Measurements from ENCODE around the gene ERBB2.
"Not testable (repeated sequence)": the region's sequence is repeated elsewhere in the genome, so short reads cannot be mapped to it uniquely, and the experiment has no call there.

The ERBB2 gene

GRCh38 chr17:39677542-39678339, 22.1 kb upstream of the ERBB2 start:
- in situ Hi-C loops (cut with HindIII; ENCODE audit: low sequenced_read_pairs), result loop anchor here (10.0 kb wide), 1 partner anchor 63 kb away; no protein-coding TSS in a partner anchor

GRCh38 chr17:39678340-39679116, 21.3 kb upstream of the ERBB2 start:
- in situ Hi-C loops (cut with HindIII; ENCODE audit: low sequenced_read_pairs), result loop anchor here (10.0 kb wide), 1 partner anchor 64 kb away; no protein-coding TSS in a partner anchor

GRCh38 chr17:39679521-39680192, 20.2 kb upstream of the ERBB2 start:
- in situ Hi-C loops (cut with HindIII; ENCODE audit: low sequenced_read_pairs), result loop anchor here (10.0 kb wide), 1 partner anchor 65 kb away; no protein-coding TSS in a partner anchor

- in situ Hi-C loops (cut with HindIII; ENCODE audit: low sequenced_read_pairs), result no loop called here
Measured at GRCh38 chr17:39683295-39683939, 16.4 kb upstream of the ERBB2 start.

GRCh38 chr17:39684369-39685192, 15.3 kb upstream of the ERBB2 start:
- in situ Hi-C loops (cut with HindIII; ENCODE audit: low sequenced_read_pairs), result no loop called here

GRCh38 chr17:39687101-39687545, 12.7 kb upstream of the ERBB2 start:
- in situ Hi-C loops (cut with HindIII; ENCODE audit: low sequenced_read_pairs), result no loop called here

GRCh38 chr17:39687546-39688474, 12.1 kb upstream of the ERBB2 start, which contains the start of gene PGAP3:
Gene PGAP3 (minus strand): TSS chr17:39688057. CDS start chr17:39688014, 43 bp downstream.
- in situ Hi-C loops (cut with HindIII; ENCODE audit: low sequenced_read_pairs), result no loop called here

- in situ Hi-C loops (cut with HindIII; ENCODE audit: low sequenced_read_pairs), result no loop called here
Measured at GRCh38 chr17:39688475-39688835, 11.4 kb upstream of the ERBB2 start.

- in situ Hi-C loops (cut with HindIII; ENCODE audit: low sequenced_read_pairs), result no loop called here
Measured at GRCh38 chr17:39688945-39689344, 10.9 kb upstream of the ERBB2 start.

GRCh38 chr17:39694593-39694992, 5.3 kb upstream of the ERBB2 start:
- in situ Hi-C loops (cut with HindIII; ENCODE audit: low sequenced_read_pairs), result no loop called here

GRCh38 chr17:39695089-39695474, 4.8 kb upstream of the ERBB2 start:
- in situ Hi-C loops (cut with HindIII; ENCODE audit: low sequenced_read_pairs), result no loop called here

- in situ Hi-C loops (cut with HindIII; ENCODE audit: low sequenced_read_pairs), result no loop called here
Measured at GRCh38 chr17:39696731-39697130, 3.1 kb upstream of the ERBB2 start.

- in situ Hi-C loops (cut with HindIII; ENCODE audit: low sequenced_read_pairs), result no loop called here
Measured at GRCh38 chr17:39697961-39698360, 1.9 kb upstream of the ERBB2 start.

GRCh38 chr17:39699157-39699817, 577 bp upstream of the ERBB2 start:
- in situ Hi-C loops (cut with HindIII; ENCODE audit: low sequenced_read_pairs), result not testable (repeated sequence)

GRCh38 chr17:39700148-39700987, 504 bp downstream of the ERBB2 start:
- in situ Hi-C loops (cut with HindIII; ENCODE audit: low sequenced_read_pairs), result no loop called here

GRCh38 chr17:39701012-39701783, 1.3 kb downstream of the ERBB2 start:
- in situ Hi-C loops (cut with HindIII; ENCODE audit: low sequenced_read_pairs), result no loop called here

Measured in DLD1 (cell line).